ENCODE measurements around the gene SSBP4. TPM values are rescaled to one million over a fixed set of nuclear protein-coding genes. Genes with fewer than 3 reads are reported as not detected.

Gene SSBP4
- total RNA-seq, 1 experiment from 2014 or later = 164 TPM

- Histone ChIP-seq H2AFZ (ENCODE audit: low read depth, low read length, poor library complexity, severe bottlenecking) (no peak overlapping the region), H3K9me2 (ENCODE audit: insufficient read depth) (no peaks in the 10 kb centered on the region), H3K27me3 (ENCODE audit: insufficient read depth, low read length) (no peaks in the 10 kb centered on the region), H3K9me3 (ENCODE audit: control insufficient read depth in 1 of 2, insufficient read depth in 1 of 2, low read depth in 1 of 2, low read length in 2 of 2) (no peaks in the 10 kb centered on the region), H4K20me1 (ENCODE audit: insufficient read depth) (no peaks in the 10 kb centered on the region), H3K79me2 (ENCODE audit: insufficient read depth, low read length) (peaks cover 64% of the 10 kb centered on the region), H3K4me2 (ENCODE audit: low read length) (no peak overlapping the region), H3K9ac (ENCODE audit: low read length) (no peak overlapping the region), H3K4me1 (ENCODE audit: control insufficient read depth in 1 of 2, insufficient read depth in 2 of 2, low read length in 2 of 2) (peaks cover 7 to 26% of the 10 kb centered on the region in 2 experiments), H3K36me3 (ENCODE audit: control insufficient read depth in 1 of 2, insufficient read depth in 2 of 2, low read length in 2 of 2) (no peaks in the 10 kb centered on the region; a peak in 1 of 4 replicates), H3K27ac (ENCODE audit: low read depth, low read length) (no peak overlapping the region), H3K4me3 (replicated peaks in 1 of 2; ENCODE audit: low read depth in 1 of 2, low read length in 2 of 2) (no peak overlapping the region)
- CTCF ChIA-PET = no interaction called here
- intact Hi-C loops (cut with micrococcal nuclease) = no loop called here
- no peak for ATAC-seq
- TF ChIP-seq ZNF274 (IDR thresholded peaks at IDR 0.05; ENCODE audit: low read depth, low read length) (no peak), POLR2AphosphoS5 (IDR thresholded peaks at IDR 0.05; ENCODE audit: low read depth, low read length) (no peak), CBX3 (IDR thresholded peaks at IDR 0.05; ENCODE audit: low read depth) (no peak), RAD21 (IDR thresholded peaks at IDR 0.05; ENCODE audit: low read depth) (no peak), SIN3A (IDR thresholded peaks at IDR 0.05; ENCODE audit: low read depth) (no peak), POLR2A (IDR thresholded peaks at IDR 0.05; ENCODE audit: borderline replicate concordance, extremely low read depth, insufficient read depth, insufficient read length) (no peak), REST (IDR thresholded peaks at IDR 0.05; ENCODE audit: low read depth) (no peak), ZFX (IDR thresholded peaks at IDR 0.05) (no peak), JUND (IDR thresholded peaks at IDR 0.05) (no peak), SRF (IDR thresholded peaks at IDR 0.05; ENCODE audit: low read depth) (no peak), EGR1 (IDR thresholded peaks at IDR 0.05; ENCODE audit: low read depth) (no peak), FOSL1 (IDR thresholded peaks at IDR 0.05; ENCODE audit: low read depth) (no peak), EZH2 (IDR thresholded peaks at IDR 0.05) (no peak), CTCF (IDR thresholded peaks at IDR 0.05 in 2 of 3, conservative IDR thresholded peaks at IDR 0.05 in 1 of 3; ENCODE audit: borderline replicate concordance in 1 of 3, insufficient read depth in 1 of 3, low read depth in 2 of 3, low read length in 2 of 3) (no peak), TCF7L2 (IDR thresholded peaks at IDR 0.05; ENCODE audit: borderline replicate concordance, extremely low read depth, insufficient read depth, insufficient read length) (no peak), SP1 (IDR thresholded peaks at IDR 0.05; ENCODE audit: low read depth) (no peak), ZBTB33 (IDR thresholded peaks at IDR 0.05; ENCODE audit: extremely low read depth, insufficient replicate concordance, low read length) (no peak), EZH2phosphoT487 (IDR thresholded peaks at IDR 0.05; ENCODE audit: borderline replicate concordance) (no peak), MAX (IDR thresholded peaks at IDR 0.05) (no peak), ELF1 (IDR thresholded peaks at IDR 0.05; ENCODE audit: borderline replicate concordance, low read depth) (no peak)
- BruUV-seq (replicated peaks) = no TSS peak
- RAD21 ChIA-PET (ENCODE audit: low non-redundant PET in 1 of 2, low total read pairs in 2 of 2, uncharacterized antibody in 2 of 2, unreplicated experiment in 2 of 2) = no interaction called here
- no peak for DNase-seq (ENCODE audit: low read depth, low spot score)
- POLR2A ChIA-PET = no interaction called here
Observed at GRCh38 chr19:18474366-18474887, 55.2 kb downstream of the SSBP4 start.

Data from HCT116 (cell line).